OCI-LY3 (cell line): ENCODE results near the gene SLC44A1.

Experiments used
- EZH2phosphoT487 ChIP-seq: fragments of 200-600 bp; shearing (Covaris generic); IDR thresholded peaks from 2 replicates; pipeline ENCODE4 v1.6.1; 2018; ENCODE audit warnings: antibody characterized with exemption, mixed run types, low read depth
- TF ChIP-seq, protein P1 (sequence below): fragments of 200-600, 300-600 bp; sonication (generic); IDR thresholded peaks from 2 replicates; pipeline ENCODE4 v1.5.1; 2014; ENCODE audit warnings: antibody characterized with exemption, low read length, low read depth

DNA sequence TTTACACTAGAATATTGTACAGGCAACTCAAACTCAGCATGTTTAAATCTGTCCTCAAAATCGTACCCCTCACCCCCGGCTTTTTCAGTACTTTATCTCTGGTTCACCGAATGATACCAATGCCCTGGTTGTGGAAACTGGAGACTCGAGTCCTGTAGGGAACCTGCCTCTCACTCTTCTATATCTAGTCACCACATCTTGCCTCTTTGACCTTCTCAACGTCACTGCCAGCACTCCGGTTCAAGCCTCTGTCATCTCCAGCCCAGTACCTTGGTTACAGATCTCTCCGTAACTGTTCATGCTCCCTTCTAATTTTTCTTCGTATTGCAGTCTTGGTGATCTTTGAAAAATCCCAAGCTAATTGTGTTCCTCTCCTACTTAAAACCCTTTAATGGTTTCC is 6.7 kb downstream of the SLC44A1 start:
- no peak for TF ChIP-seq EZH2phosphoT487
- TF ChIP-seq, protein P1, sequence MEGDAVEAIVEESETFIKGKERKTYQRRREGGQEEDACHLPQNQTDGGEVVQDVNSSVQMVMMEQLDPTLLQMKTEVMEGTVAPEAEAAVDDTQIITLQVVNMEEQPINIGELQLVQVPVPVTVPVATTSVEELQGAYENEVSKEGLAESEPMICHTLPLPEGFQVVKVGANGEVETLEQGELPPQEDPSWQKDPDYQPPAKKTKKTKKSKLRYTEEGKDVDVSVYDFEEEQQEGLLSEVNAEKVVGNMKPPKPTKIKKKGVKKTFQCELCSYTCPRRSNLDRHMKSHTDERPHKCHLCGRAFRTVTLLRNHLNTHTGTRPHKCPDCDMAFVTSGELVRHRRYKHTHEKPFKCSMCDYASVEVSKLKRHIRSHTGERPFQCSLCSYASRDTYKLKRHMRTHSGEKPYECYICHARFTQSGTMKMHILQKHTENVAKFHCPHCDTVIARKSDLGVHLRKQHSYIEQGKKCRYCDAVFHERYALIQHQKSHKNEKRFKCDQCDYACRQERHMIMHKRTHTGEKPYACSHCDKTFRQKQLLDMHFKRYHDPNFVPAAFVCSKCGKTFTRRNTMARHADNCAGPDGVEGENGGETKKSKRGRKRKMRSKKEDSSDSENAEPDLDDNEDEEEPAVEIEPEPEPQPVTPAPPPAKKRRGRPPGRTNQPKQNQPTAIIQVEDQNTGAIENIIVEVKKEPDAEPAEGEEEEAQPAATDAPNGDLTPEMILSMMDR, result no peak
